SK-N-SH (cell line): ENCODE results near the gene DHRSX. TPM values are rescaled to one million over a fixed set of nuclear protein-coding genes. Genes with fewer than 3 reads are reported as not detected.
"Not testable (repeated sequence)": the region's sequence is repeated elsewhere in the genome, so short reads cannot be mapped to it uniquely, and the experiment has no call there.

Experiments used
- CTCF ChIA-PET: fragments of 300-600, 350-600 bp; formaldehyde crosslinking; extraction: SDS; loops from one replicate; lab custom pipeline; 2021; lab: Yijun Ruan, JAX
- POLR2A ChIA-PET: fragments of 350-600 bp; sonication (Branson Sonifier 250); formaldehyde crosslinking; extraction: SDS; loops from one replicate; lab custom pipeline; 2020; ENCODE audit warnings: antibody characterized with exemption, inconsistent platforms; lab: Yijun Ruan, JAX
- DNase-seq: peaks from one replicate; pipeline ENCODE4 v3.0.0; 2012
- H2AFZ ChIP-seq: fragments of 200-600 bp; sonication (generic); 2 replicates; pipeline ENCODE4 v1.8.1; 2016; ENCODE audit warnings: antibody characterized with exemption, mild to moderate bottlenecking, low read depth
- H3F3A ChIP-seq: fragments of 200-600 bp; sonication (generic); replicated peaks from 2 replicates; pipeline ENCODE3; 2016; ENCODE audit warnings: antibody characterized with exemption, mild to moderate bottlenecking; ENCODE audit not compliant: insufficient read depth
- H3K27ac ChIP-seq, 2 experiments: fragments of 200-500 bp in 1 of 2; fragments of 200-600 bp in 1 of 2; sonication (Bioruptor generic) in 1 of 2; sonication (generic), shearing (Covaris generic) in 1 of 2; 2 replicates each; pipeline versions ENCODE4 v1.5.1 to v1.6.1; 2014 to 2016; ENCODE audit warnings: low read depth in 2 of 2, inconsistent platforms in 1 of 2, low read length in 1 of 2, mild to moderate bottlenecking in 1 of 2, mixed read lengths in 1 of 2
- H3K27me3 ChIP-seq: fragments of 200-600 bp; sonication (generic), shearing (Covaris generic); 2 replicates; pipeline ENCODE4 v1.6.1; 2016; ENCODE audit warnings: mixed run types; ENCODE audit not compliant: insufficient read depth
- H3K36me3 ChIP-seq, 2 experiments: fragments of 200-500 bp in 1 of 2; fragments of 200-600 bp in 1 of 2; sonication (Bioruptor generic) in 1 of 2; sonication (generic) in 1 of 2; replicated peaks in 1 of 2; 2 replicates each; pipeline versions ENCODE3 to v1.5.1; 2014 to 2016; ENCODE audit warnings: low read length in 1 of 2, mild to moderate bottlenecking in 1 of 2; ENCODE audit not compliant: insufficient read depth in 2 of 2, control insufficient read depth in 1 of 2
- H3K4me1 ChIP-seq, 2 experiments: fragments of 200-500 bp in 1 of 2; fragments of 200-600 bp in 1 of 2; sonication (Bioruptor generic) in 1 of 2; sonication (generic), shearing (Covaris generic) in 1 of 2; 2 replicates each; pipeline versions ENCODE4 v1.5.1 to v1.6.1; 2014 to 2016; ENCODE audit warnings: low read depth in 1 of 2, low read length in 1 of 2, mixed run types in 1 of 2; ENCODE audit not compliant: insufficient read depth in 2 of 2, control insufficient read depth in 1 of 2
- H3K4me2 ChIP-seq: fragments of 200-600 bp; sonication (generic), shearing (Covaris generic); 2 replicates; pipeline ENCODE4 v1.6.1; 2017; ENCODE audit warnings: mixed run types
- H3K4me3 ChIP-seq, 2 experiments: fragments of 200-500 bp in 1 of 2; fragments of 200-600 bp in 1 of 2; sonication (Bioruptor generic) in 1 of 2; sonication (generic), shearing (Covaris generic) in 1 of 2; 2 replicates each; pipeline versions ENCODE4 v1.5.1 to v1.8.1; 2014 to 2016; ENCODE audit warnings: low read depth in 2 of 2, inconsistent platforms in 1 of 2, low read length in 1 of 2, mild to moderate bottlenecking in 1 of 2, mixed read lengths in 1 of 2, moderate library complexity in 1 of 2
- H3K79me2 ChIP-seq: fragments of 200-600 bp; sonication (generic); 2 replicates; pipeline ENCODE4 v1.8.1; 2017; ENCODE audit warnings: mild to moderate bottlenecking; ENCODE audit not compliant: insufficient read depth
- H3K9ac ChIP-seq: fragments of 200-600 bp; sonication (generic); 2 replicates; pipeline ENCODE4 v1.6.1; 2017; ENCODE audit warnings: mixed run types
- H3K9me2 ChIP-seq: fragments of 200-600 bp; sonication (generic); 2 replicates; pipeline ENCODE4 v1.6.1; 2017; ENCODE audit warnings: mixed run types
- H3K9me3 ChIP-seq: fragments of 200-600 bp; sonication (generic); 2 replicates; pipeline ENCODE4 v1.6.1; 2017; ENCODE audit warnings: mixed run types, mild to moderate bottlenecking, moderate library complexity
- H4K20me1 ChIP-seq: fragments of 200-600 bp; sonication (generic); 2 replicates; pipeline ENCODE4 v1.6.1; 2017; ENCODE audit warnings: mild to moderate bottlenecking, mixed run types; ENCODE audit not compliant: insufficient read depth
- EP300 ChIP-seq, 2 experiments: IDR thresholded peaks; 2 replicates each; pipeline versions ENCODE4 v1.4.0 to v1.6.1; 2012; ENCODE audit warnings: borderline replicate concordance in 1 of 2, low read depth in 1 of 2, low read length in 1 of 2
- EZH2phosphoT487 ChIP-seq: fragments of 200-600 bp; sonication (generic); IDR thresholded peaks from 2 replicates; pipeline ENCODE4 v1.6.1; 2017; ENCODE audit warnings: low read depth, mixed run types, mild to moderate bottlenecking, antibody characterized with exemption, moderate library complexity, borderline replicate concordance
- IRF3 ChIP-seq: fragments of 150-350 bp; IDR thresholded peaks from 2 replicates; pipeline ENCODE4 v1.6.1; 2016; ENCODE audit warnings: mild to moderate bottlenecking, low read depth, low read length
- JUND ChIP-seq: IDR thresholded peaks from 2 replicates; pipeline ENCODE4 v1.4.0; 2012
- NFIC ChIP-seq: IDR thresholded peaks from 2 replicates; pipeline ENCODE4 v1.4.0; 2012; ENCODE audit warnings: borderline replicate concordance
- NRF1 ChIP-seq: IDR thresholded peaks from 2 replicates; pipeline ENCODE4 v1.6.1; 2012; ENCODE audit warnings: low read depth, mild to moderate bottlenecking, low read length
- RXRA ChIP-seq: IDR thresholded peaks from 2 replicates; pipeline ENCODE4 v1.4.0; 2012; ENCODE audit warnings: low read depth, mild to moderate bottlenecking, borderline replicate concordance
- SMC3 ChIP-seq: IDR thresholded peaks from 2 replicates; pipeline ENCODE4 v1.6.1; 2012; ENCODE audit warnings: low read depth, low read length, improper control_type of control experiment
- TAF1 ChIP-seq: IDR thresholded peaks from 2 replicates; pipeline ENCODE4 v1.6.1; 2012; ENCODE audit warnings: low read depth, mild to moderate bottlenecking, low read length, moderate library complexity, borderline replicate concordance
- TCF12 ChIP-seq: IDR thresholded peaks from 2 replicates; pipeline ENCODE4 v1.4.0; 2012
- USF1 ChIP-seq: IDR thresholded peaks from 2 replicates; pipeline ENCODE4 v1.4.0; 2012; ENCODE audit warnings: low read depth, borderline replicate concordance
- WGBS: methylation state at CpG from one replicate; pipeline ENCODE4 v1.1.6; 2017; ENCODE audit warnings: low lambda C conversion rate; 5-methylcytosine and 5-hydroxymethylcytosine counted together
- polyA plus RNA-seq, 3 experiments: library from polyadenylated mRNA; depleted of rRNA; stranded (reverse); fragments of >200 nt; gene quantifications; 2 replicates each; pipeline ENCODE4 v1.2.3, GENCODE V29; 2012
- TF ChIP-seq, protein P1 (sequence below): IDR thresholded peaks from 2 replicates; pipeline ENCODE4 v1.4.0; 2012; ENCODE audit warnings: low read depth
- TF ChIP-seq, protein P2 (sequence below): IDR thresholded peaks from 2 replicates; pipeline ENCODE4 v1.6.1; 2012; ENCODE audit warnings: mild to moderate bottlenecking, low read depth, low read length, moderate library complexity

Gene DHRSX
- polyA plus RNA-seq, 1 of the 3 experiments (the other 2 are of a cell fraction) = 34.3 TPM

GRCh38 chrX:2391869-2392606, 108.7 kb downstream of the DHRSX start (continued):
- TF ChIP-seq IRF3 (no peak), USF1 (no peak), JUND (peak; percentile 80)
- TF ChIP-seq, protein P1, sequence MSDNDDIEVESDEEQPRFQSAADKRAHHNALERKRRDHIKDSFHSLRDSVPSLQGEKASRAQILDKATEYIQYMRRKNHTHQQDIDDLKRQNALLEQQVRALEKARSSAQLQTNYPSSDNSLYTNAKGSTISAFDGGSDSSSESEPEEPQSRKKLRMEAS = peak; percentile 72

GRCh38 chrX:2390754-2391153, 110.0 kb downstream of the DHRSX start:
- Histone ChIP-seq H2AFZ (no peak overlapping the region), H3K4me1 (peaks cover 0 to 3% of the 10 kb centered on the region in 2 experiments; a peak in 1 of 4 replicates), H3F3A (peaks cover 4% of the 10 kb centered on the region), H3K27ac (no peak overlapping the region), H3K36me3 (peaks cover 0 to 7% of the 10 kb centered on the region in 2 experiments), H3K4me2 (no peak overlapping the region), H3K27me3 (no peaks in the 10 kb centered on the region), H3K4me3 (no peak overlapping the region), H4K20me1 (no peaks in the 10 kb centered on the region), H3K9me2 (no peaks in the 10 kb centered on the region), H3K9ac (no peak overlapping the region), H3K79me2 (no peaks in the 10 kb centered on the region), H3K9me3 (no peaks in the 10 kb centered on the region)
- no peak for DNase-seq
- ChIA-PET POLR2A (no interaction called here), CTCF (no interaction called here)
- WGBS = 97% methylated on average over 5 of the region's 5 CpGs
- no peak for TF ChIP-seq TAF1
- no peak for TF ChIP-seq TCF12

GRCh38 chrX:2389731-2390130, 111.0 kb downstream of the DHRSX start:
- H3K4me1 ChIP-seq, POLR2A ChIA-PET, H3K79me2 ChIP-seq, H3K36me3 ChIP-seq, DNase-seq, H3K27ac ChIP-seq, H3K4me2 ChIP-seq, H3K4me3 ChIP-seq, H2AFZ ChIP-seq, H3K9me3 ChIP-seq, CTCF ChIA-PET, H3K9ac ChIP-seq, H3K9me2 ChIP-seq, H4K20me1 ChIP-seq, H3K27me3 ChIP-seq: not testable (repeated sequence)
- peaks cover 11% of the 10 kb centered on the region for H3F3A ChIP-seq
- 92% methylated on average over 15 of the region's 15 CpGs for WGBS

GRCh38 chrX:2389324-2389723, 111.5 kb downstream of the DHRSX start:
- H3K36me3 ChIP-seq = peaks cover 0 to 7% of the 10 kb centered on the region in 2 experiments
- no peak overlapping the region for H3K27ac ChIP-seq
- H3K4me2 ChIP-seq = no peak overlapping the region
- H2AFZ ChIP-seq = no peak overlapping the region
- H3K4me3 ChIP-seq = no peak overlapping the region
- H3K9ac ChIP-seq = no peak overlapping the region
- H3K4me1 ChIP-seq = peaks cover 0 to 3% of the 10 kb centered on the region in 2 experiments; a peak in 1 of 4 replicates
- ChIA-PET CTCF (no interaction called here), POLR2A (no interaction called here)
- H4K20me1 ChIP-seq = no peaks in the 10 kb centered on the region
- H3K9me2 ChIP-seq = no peaks in the 10 kb centered on the region
- peaks cover 11% of the 10 kb centered on the region for H3F3A ChIP-seq
- H3K9me3 ChIP-seq = no peaks in the 10 kb centered on the region
- H3K79me2 ChIP-seq = no peaks in the 10 kb centered on the region
- no peaks in the 10 kb centered on the region for H3K27me3 ChIP-seq
- DNase-seq = no peak
- WGBS = 97% methylated on average over 6 of the region's 6 CpGs
- TF ChIP-seq NFIC (no peak), EZH2phosphoT487 (no peak), NRF1 (no peak), SMC3 (no peak), RXRA (no peak), EP300 (IDR thresholded peaks at IDR 0.05; ENCODE audit: borderline replicate concordance in 1 of 2, low read depth in 1 of 2, low read length in 1 of 2) (no peak), TAF1 (no peak)
- TF ChIP-seq, protein P2, sequence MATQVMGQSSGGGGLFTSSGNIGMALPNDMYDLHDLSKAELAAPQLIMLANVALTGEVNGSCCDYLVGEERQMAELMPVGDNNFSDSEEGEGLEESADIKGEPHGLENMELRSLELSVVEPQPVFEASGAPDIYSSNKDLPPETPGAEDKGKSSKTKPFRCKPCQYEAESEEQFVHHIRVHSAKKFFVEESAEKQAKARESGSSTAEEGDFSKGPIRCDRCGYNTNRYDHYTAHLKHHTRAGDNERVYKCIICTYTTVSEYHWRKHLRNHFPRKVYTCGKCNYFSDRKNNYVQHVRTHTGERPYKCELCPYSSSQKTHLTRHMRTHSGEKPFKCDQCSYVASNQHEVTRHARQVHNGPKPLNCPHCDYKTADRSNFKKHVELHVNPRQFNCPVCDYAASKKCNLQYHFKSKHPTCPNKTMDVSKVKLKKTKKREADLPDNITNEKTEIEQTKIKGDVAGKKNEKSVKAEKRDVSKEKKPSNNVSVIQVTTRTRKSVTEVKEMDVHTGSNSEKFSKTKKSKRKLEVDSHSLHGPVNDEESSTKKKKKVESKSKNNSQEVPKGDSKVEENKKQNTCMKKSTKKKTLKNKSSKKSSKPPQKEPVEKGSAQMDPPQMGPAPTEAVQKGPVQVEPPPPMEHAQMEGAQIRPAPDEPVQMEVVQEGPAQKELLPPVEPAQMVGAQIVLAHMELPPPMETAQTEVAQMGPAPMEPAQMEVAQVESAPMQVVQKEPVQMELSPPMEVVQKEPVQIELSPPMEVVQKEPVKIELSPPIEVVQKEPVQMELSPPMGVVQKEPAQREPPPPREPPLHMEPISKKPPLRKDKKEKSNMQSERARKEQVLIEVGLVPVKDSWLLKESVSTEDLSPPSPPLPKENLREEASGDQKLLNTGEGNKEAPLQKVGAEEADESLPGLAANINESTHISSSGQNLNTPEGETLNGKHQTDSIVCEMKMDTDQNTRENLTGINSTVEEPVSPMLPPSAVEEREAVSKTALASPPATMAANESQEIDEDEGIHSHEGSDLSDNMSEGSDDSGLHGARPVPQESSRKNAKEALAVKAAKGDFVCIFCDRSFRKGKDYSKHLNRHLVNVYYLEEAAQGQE = no peak
